ENCODE data around the gene MYO7B. TPM values are rescaled to one million over a fixed set of nuclear protein-coding genes. Genes with fewer than 3 reads are reported as not detected.

MYO7B gene
- total RNA-seq, 1 donor from 2014 or later: not detected

GRCh38 chr2:127590386-127591190 lies 55.1 kb downstream of the MYO7B start:
- Histone ChIP-seq H3K27me3 (ENCODE audit: control insufficient read depth, insufficient read depth, low read length) (no peaks in the 10 kb centered on the region), H3K4me3 (ENCODE audit: low read depth, low read length) (no peak overlapping the region), H3K36me3 (ENCODE audit: control insufficient read depth, insufficient read depth, low read length) (no peaks in the 10 kb centered on the region)
- FAIRE-seq (no peak), DNase-seq (ENCODE audit: low read depth) (no peak)
- TF ChIP-seq CTCF (IDR thresholded peaks at IDR 0.05; ENCODE audit: insufficient read depth, low read length, severe bottlenecking): no peak

GRCh38 chr2:127591221-127591923 lies 55.9 kb downstream of the MYO7B start:
- Histone ChIP-seq H3K36me3 (ENCODE audit: control insufficient read depth, insufficient read depth, low read length) (no peaks in the 10 kb centered on the region), H3K4me3 (ENCODE audit: low read depth, low read length) (no peak overlapping the region), H3K27me3 (ENCODE audit: control insufficient read depth, insufficient read depth, low read length) (no peaks in the 10 kb centered on the region)
- TF ChIP-seq CTCF (IDR thresholded peaks at IDR 0.05; ENCODE audit: insufficient read depth, low read length, severe bottlenecking): peak; percentile 94
- no peak for FAIRE-seq
- peak; percentile 33 for DNase-seq (ENCODE audit: low read depth)

- no peak for FAIRE-seq
- TF ChIP-seq CTCF (IDR thresholded peaks at IDR 0.05; ENCODE audit: insufficient read depth, low read length, severe bottlenecking): no peak
Measured at GRCh38 chr2:127592761-127593227, 57.3 kb downstream of the MYO7B start.

GRCh38 chr2:127593228-127594115 lies 58.0 kb downstream of the MYO7B start:
- FAIRE-seq: no peak
- no peaks in the 10 kb centered on the region for H3K36me3 ChIP-seq (ENCODE audit: control insufficient read depth, insufficient read depth, low read length)
- no peaks in the 10 kb centered on the region for H3K27me3 ChIP-seq (ENCODE audit: control insufficient read depth, insufficient read depth, low read length)
- TF ChIP-seq CTCF (IDR thresholded peaks at IDR 0.05; ENCODE audit: insufficient read depth, low read length, severe bottlenecking): no peak
- DNase-seq (ENCODE audit: low read depth): no peak
- H3K4me3 ChIP-seq (ENCODE audit: low read depth, low read length): no peak overlapping the region

More at GRCh38 chr2:127592761-127593227, 57.3 kb downstream of the MYO7B start:
- H3K4me3 ChIP-seq (ENCODE audit: low read depth, low read length): no peak overlapping the region
- no peak for DNase-seq (ENCODE audit: low read depth)
- no peaks in the 10 kb centered on the region for H3K36me3 ChIP-seq (ENCODE audit: control insufficient read depth, insufficient read depth, low read length)
- no peaks in the 10 kb centered on the region for H3K27me3 ChIP-seq (ENCODE audit: control insufficient read depth, insufficient read depth, low read length)

GRCh38 chr2:127594116-127594591 lies 58.7 kb downstream of the MYO7B start:
- Histone ChIP-seq H3K4me3 (ENCODE audit: low read depth, low read length) (no peak overlapping the region), H3K27me3 (ENCODE audit: control insufficient read depth, insufficient read depth, low read length) (no peaks in the 10 kb centered on the region), H3K36me3 (ENCODE audit: control insufficient read depth, insufficient read depth, low read length) (no peaks in the 10 kb centered on the region)
- no peak for DNase-seq (ENCODE audit: low read depth)
- TF ChIP-seq CTCF (IDR thresholded peaks at IDR 0.05; ENCODE audit: insufficient read depth, low read length, severe bottlenecking): no peak
- no peak for FAIRE-seq
